HL-60/S4 (cell line): ENCODE data around the gene TSSK3.

Source experiments
- in situ Hi-C: fragments of 300-500 bp; cut with MboI; formaldehyde crosslinking; loops from 2 replicates; pipeline ENCODE4 v1.14.3; 2022; ENCODE audit warnings: low sequenced_read_pairs

TSSK3 gene, protein sequence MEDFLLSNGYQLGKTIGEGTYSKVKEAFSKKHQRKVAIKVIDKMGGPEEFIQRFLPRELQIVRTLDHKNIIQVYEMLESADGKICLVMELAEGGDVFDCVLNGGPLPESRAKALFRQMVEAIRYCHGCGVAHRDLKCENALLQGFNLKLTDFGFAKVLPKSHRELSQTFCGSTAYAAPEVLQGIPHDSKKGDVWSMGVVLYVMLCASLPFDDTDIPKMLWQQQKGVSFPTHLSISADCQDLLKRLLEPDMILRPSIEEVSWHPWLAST

DNA sequence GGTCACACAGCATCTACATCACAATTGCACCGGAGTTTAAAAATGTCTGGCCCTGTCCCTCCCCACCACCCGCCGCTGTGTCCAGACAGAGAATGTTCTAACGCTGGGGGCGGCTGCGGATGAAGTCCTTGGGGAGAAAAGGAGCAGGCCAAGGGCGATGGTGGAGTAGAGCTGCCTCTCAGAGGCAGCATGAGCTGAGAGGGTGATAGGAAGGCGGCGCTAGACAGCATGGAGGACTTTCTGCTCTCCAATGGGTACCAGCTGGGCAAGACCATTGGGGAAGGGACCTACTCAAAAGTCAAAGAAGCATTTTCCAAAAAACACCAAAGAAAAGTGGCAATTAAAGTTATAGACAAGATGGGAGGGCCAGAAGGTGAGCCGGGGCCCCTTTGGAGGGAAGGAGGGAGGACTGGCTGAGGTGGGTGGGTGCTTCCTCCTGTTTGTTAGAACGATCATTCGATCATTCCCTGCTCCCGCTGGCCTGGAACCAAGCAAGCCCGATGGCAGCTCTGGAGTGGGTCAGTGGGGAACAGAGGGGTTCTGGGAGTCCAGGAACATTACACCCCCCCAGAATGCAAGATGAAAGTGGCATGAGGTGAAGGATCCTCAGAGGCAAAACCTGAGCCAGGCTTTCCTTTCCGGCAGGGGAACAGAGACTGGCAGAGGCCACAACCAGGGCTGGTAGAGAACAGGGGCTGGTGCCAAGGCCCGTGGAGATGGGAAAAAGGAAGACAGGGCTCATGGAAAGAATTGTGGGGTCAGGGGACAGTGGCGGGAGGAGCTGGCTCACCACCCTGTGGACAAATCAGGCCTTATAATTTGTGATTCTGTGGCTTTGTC lies at the start of gene TSSK3, which contains the start of gene FAM229A:
Gene TSSK3, plus strand, starts transcription at position 66 of the 840 bp plus-strand sequence. Its CDS starts 163 bp downstream, at position 229.
Gene FAM229A, minus strand, starts transcription at position 12 of the 840 bp plus-strand sequence. CDS start 394 bp downstream, outside the sequence.
- in situ Hi-C loops: no loop called here

DNA sequence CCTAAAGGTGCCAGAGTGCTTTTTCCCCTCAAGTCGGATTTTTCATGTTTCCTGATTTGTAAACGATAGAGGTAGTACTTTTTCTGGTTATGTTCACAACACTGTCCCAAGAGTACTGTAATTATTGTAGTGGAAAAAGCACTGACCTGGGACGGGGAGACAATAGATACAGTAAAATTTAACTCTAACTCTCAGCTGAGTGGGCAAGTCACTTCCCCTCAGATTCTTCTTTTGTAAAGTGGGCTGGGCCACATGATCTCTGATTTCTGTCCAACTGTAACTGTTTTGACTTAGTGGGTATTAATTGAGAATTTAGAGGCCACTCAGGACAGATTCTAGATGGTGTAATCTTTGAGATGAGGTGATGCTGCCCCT lies 45.4 kb upstream of the TSSK3 start:
- in situ Hi-C loops: no loop called here

DNA sequence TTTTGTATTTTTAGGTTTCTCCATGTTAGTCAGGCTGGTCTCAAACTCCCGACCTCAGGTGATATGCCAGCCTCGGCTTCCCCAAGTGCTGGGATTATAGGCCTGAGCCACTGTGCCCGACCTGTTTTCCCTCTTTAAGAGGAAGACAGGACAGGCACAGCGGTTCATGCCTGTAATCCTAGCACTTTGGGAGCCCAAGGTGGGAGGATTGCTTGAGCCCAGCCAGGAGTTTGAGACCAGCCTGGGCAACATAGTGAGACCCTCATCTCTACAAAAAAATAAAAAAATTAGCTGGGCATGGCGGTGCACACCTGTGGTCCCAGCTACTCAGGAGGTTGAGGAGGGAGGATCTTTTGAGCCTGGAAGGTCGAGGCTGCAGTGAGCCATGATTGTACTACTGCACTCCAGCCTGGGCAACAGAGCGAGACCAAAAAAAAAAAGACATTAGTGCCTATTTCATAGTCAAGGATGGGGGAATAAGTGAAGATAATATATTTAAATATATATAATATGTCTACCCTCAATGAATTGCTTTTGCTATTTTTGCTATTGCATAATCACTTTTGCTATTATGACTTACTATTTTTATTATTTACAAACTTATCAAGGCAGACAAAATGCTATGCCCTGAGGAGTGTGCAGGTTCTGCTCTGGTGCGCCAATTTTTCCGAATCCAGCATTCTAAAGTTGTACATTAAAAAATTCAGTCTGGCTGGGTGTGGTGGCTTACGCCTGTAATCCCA lies 44.0 kb upstream of the TSSK3 start:
- in situ Hi-C loops: no loop called here

DNA sequence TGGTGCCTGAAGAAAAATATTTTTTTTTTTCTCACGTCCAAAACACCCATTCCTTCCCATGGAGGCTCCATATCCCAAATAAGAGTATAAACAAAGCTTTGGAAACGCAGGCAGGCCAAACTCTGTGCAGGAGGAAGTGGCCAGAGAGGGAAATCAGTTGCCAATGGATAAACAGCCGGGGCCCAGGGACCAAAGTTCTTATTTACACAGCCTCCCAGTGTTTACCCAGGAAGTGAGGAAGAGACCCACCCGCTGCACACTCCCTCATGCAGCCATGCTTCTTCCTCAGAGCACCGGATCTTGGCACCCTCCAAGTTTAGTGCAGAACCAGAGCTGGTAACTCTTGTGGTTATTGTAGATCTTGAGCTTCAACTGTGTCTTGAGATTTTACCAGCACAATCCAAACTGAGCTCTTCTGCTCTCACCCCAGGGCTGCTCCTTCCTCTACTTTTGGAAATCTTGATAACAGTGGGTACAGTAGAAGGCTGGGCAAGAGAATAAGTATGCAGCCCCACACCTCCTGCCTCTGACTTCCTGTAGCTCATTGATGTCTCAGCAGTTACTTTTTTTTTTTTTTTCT lies 40.5 kb upstream of the TSSK3 start:
- in situ Hi-C loops: no loop called here

DNA sequence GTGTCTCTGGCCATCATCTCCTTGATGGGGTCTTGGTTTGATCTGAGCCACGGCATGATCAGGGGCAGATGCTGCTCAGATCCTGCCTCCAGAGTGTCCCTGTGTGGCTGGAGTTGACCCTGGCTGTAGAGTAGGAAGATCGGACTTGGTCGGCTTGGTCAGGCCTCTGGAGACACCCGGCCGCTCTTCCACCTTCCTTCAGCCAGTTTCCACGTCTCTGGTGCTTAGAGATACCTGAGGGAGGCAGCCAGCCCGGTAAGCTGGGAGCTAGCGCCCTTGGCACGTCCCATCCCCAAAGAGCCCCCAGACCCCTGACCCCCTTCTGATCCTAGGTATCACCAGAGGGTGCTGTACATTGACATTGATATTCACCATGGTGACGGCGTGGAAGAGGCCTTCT lies 35.1 kb upstream of the TSSK3 start:
- in situ Hi-C loops: no loop called here

DNA sequence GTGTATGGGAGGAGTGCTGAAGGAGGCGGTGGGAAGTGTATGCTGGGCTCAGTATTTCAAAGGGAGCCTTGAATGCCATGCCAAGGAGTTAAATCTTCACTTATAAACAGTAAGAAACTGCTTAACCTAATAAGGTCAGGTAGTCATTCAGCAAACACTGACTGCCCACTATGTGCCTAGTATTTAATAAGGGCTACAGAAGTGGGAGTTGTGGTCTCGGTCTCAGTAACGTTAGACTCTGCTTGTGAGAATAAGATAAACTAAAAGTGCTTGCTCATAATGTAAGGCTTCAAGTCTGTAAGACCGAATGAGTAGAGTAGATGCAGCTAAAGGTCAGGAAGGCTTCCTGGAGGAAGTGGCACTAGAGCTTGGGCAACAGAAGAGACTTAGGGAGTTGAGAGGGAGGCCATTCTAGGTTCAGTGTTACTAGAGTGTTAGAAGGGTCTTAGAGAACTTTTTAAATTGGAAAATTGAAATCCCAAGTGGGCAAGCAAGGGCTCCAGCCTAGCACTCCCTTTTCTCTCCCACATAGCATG lies 32.3 kb upstream of the TSSK3 start:
- in situ Hi-C loops: no loop called here

DNA sequence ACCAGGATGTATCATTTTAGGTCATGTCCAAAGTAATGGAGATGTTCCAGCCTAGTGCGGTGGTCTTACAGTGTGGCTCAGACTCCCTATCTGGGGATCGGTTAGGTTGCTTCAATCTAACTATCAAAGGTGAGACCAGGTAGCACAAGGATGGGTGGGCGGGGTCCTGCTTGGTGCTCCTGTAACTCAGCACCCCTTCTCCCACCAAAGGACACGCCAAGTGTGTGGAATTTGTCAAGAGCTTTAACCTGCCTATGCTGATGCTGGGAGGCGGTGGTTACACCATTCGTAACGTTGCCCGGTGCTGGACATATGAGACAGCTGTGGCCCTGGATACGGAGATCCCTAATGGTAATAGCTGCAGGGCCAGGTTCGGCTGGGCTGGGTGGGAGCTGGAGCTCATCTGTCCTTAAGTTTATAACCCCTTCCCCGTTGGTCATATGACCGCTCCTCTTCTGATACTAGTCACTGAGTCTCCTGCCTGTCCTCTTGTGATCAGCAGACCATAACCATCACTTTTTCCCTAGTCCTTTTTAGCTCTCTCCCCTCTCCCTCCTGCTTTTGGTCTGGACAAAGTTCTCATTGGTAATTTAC lies 31.7 kb upstream of the TSSK3 start:
- in situ Hi-C loops: no loop called here

DNA sequence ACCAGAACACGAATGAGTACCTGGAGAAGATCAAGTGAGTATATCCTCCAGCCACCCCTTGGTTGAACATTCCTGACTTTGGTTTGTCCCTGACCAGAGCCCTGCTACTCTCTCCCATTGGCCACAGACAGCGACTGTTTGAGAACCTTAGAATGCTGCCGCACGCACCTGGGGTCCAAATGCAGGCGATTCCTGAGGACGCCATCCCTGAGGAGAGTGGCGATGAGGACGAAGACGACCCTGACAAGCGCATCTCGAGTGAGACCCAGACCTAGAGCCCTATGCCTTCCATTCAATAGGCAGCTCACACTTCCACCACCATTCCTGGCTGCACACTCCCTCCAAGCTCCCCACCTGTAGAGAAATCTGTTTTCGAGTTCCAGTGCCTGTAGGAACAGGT lies 30.8 kb upstream of the TSSK3 start:
- in situ Hi-C loops: no loop called here

DNA sequence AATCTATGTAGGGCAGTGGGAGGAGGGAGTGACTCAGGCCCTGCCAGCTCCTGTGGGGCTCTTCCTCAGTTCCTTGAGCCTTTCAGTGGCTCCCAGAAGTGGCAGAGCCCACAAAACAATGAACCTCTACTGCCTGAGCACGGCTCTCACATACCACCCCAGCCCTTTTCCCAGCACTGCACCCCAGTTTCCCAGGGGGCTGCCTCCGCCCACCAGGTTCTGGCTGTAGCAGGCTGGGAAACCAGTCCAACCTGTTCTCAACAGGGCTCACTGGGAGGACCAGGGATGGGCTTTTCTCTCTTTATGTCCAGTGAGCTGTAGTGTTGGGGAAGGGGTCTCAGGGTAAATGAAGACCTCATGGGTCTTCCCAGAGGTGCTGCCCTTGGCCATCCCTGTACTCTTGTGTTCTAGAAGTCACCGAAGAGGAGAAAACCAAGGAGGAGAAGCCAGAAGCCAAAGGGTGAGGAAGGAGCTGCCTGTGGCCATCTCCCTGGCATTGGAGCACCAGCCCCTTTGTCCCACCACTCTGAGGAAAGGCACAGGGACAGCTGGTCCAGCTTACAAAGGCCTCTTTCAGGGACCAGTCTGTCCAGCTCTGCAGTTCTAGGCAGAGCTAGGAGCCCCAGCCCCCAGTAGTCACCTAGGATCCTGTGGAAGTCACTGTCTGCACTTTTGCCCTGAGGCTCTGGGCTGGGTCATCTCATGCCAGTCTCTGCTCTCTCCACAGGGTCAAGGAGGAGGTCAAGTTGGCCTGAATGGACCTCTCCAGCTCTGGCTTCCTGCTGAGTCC lies 29.9 kb upstream of the TSSK3 start:
- in situ Hi-C loops: no loop called here

DNA sequence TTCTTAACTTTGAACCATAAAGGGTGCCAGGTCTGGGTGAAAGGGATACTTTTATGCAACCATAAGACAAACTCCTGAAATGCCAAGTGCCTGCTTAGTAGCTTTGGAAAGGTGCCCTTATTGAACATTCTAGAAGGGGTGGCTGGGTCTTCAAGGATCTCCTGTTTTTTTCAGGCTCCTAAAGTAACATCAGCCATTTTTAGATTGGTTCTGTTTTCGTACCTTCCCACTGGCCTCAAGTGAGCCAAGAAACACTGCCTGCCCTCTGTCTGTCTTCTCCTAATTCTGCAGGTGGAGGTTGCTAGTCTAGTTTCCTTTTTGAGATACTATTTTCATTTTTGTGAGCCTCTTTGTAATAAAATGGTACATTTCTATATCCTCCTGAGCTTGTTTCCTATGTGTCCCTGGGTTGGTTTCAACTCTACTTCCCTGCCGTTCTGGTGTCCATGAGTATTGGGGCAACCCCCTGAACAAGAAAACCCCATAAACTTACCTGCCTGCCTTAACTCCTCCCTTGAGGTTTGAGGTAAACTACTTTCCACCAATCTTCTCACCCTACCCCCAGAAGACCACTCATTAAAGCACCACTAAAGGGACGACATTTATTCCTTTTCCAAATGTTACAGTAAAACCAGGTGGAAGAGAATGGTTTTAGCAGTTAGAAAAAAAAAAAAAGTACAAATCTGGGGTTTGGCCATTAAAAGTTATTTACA lies 28.9 kb upstream of the TSSK3 start:
- in situ Hi-C loops: no loop called here

DNA sequence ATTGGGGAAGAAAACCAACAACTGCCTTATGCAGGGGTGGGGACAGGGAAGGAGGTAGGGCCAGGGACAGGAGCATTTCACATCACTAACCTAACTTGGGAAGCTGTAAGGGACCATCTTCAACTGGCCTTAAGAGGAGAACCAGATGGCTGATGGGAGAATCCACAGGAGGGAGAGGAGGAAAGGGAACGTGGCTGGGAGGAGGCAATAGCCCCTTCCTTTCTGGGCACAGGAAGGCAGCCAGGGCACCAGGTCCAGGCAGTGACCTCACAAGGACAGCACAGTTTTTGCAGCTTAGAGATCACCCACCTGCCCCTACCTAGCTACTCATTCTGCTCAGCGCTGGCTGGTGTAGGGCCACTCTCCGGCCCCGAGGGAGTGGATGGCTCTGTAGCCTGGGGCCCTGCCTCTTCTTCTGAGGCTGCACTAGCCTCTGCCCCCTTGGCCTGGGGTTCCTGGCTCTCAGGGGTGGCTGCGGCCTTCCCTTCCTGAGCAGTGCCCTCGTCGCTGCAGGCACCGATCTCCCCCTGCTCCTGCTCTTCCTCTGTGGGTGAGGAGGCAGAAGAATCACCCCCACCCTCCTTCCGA lies 28.0 kb upstream of the TSSK3 start:
- in situ Hi-C loops: no loop called here

DNA sequence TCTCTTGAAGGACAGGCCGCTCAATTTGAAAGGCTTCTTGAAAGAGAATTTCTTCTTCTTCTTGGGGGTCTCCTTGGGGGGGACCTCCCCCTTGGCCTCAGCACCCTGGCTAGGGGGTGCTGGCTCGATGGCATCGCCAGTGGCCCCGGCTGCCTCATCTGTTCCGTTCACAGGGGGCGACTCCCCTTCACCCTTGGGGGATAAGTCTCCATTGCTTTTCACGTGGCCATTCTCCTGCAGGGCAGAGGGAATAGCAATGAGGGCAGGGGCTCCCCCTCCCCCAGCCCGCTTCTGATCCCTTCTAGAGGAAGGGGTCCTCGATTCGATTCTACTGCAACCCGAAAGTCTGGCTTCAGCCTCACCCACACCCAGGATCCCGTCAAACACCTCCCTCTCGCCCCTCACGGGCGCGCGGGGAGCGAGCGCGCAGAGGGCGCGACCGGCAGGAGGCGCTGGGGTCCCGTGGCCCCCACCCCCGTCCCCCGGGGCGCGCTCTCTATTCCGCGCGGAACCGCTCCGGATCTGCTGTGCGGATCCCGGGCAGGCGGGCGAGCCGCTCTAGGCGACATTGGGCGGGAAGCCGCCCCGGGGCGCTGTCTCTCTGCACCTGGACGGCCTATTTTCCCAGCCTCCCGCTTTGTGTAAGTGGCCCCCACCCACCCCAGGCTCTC lies 27.3 kb upstream of the TSSK3 start:
- in situ Hi-C loops: no loop called here

DNA sequence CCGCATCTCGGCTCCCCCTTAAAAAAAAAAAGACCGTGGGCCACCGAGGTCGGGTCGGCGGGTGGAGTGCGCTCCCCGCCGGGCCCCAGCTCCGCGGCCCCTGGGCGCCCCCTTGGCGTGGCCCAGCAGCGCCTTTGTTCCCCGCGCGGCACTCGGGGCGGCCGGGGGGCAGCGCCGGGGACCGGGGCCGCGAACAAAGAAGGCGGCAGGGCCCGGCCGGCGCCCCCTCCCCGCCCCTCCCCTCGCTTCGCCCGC lies 26.9 kb upstream of the TSSK3 start:
- in situ Hi-C loops: no loop called here

DNA sequence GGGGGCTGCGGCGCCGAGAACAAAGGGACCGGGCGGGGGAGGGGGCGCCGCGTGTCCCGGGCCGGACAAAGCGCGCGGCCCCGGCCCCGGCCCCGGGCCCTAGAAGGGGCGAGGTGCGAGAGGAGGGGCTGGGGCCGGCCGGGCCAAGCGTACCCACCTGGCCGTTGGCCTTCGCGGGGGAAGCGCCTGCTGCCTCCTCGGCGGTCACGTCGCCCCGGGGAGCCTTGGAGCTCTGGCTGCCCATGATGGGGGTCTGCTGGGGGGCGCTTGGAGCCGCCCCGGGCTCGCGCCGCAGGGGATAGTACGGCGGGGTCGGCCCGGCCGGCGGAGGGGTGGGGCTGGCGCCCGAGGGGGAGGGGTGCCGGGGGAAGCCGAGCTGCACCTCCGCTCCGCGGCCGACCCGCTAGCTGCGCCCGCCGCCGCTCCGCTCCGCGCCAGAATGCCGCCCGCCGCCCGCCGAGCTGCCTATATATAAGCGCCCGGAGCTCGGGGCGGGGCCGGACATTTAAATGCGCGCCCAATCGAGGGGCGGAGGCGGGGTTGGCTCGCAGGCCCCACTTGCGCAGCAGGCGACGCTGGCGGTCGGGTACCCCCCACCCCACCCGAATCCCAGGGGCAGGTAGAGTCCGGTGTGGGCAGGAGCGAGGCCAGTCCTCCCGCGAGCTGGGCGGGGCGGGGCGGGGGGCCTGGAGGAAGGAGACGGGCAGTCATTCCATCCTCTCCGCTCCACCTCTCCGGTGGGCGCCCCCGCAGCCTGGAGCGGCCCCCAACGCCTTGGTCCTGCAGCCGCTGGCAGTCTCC lies 26.3 kb upstream of the TSSK3 start, which contains the start of gene MARCKSL1:
Gene MARCKSL1, minus strand, starts transcription at position 444 of the 801 bp plus-strand sequence. Its CDS starts 200 bp downstream, at position 244.
- in situ Hi-C loops: no loop called here

DNA sequence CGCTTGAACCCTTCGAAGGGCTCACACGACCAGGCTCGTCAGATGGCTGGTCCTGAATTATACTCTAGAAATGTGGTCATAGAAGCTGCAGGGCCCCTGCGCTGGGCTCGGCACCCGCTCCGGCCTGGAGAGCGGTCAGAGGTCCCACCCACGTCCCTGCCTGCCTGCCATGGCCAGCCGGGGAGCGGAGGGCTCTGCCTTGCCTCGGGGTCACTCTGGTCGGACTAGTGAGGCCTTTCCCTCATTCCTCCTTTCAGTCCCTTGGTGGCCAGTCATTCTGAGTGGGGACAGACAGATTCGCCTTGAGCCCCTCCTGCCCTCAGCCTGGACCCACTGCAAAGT lies 25.8 kb upstream of the TSSK3 start:
- in situ Hi-C loops: no loop called here

DNA sequence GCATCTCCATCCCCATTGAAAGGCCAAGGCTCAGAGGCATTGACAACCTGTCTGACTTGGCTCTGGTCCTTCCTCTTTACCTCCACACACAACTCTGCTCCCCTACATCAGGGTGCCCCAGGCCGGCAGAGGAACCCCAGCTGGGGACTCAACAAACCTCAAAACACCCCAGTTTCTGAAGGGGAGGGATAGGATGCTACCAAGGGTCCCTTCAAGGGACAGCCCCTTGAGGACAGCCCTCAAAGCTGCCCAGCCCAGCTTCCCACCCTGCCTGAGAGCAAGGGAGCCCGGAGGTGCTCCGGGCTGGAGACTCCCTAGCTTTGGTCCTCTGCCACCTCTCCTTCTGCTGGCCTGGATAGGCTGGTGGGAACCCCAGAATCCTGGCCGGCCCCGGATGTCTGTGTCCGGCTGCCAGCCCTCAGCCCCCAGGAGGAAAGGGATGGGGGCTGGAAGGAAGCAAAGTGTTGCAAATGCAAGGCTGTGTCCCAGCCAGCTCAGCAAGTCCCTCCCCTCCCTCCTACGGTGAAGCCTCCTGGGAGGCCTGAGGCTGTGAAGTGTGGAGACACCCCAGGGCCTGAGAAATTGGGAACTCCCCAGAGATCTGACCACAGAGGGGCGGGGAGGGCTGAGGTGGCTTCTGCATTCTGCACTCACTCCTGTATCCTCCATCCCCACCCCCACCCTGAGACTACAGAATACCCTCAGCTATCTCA lies 25.2 kb upstream of the TSSK3 start:
- in situ Hi-C loops: no loop called here
